PC-9 (cell line): ENCODE results near the gene CPAMD8.

Source experiments
- CTCF ChIP-seq: fragments of 200-600 bp; sonication (generic); conservative IDR thresholded peaks from 2 replicates; pipeline ENCODE4 v1.6.1; 2017; ENCODE audit warnings: mixed run types, antibody characterized with exemption, mild to moderate bottlenecking, moderate library complexity
- EZH2 ChIP-seq: fragments of 200-600 bp; sonication (generic); IDR thresholded peaks from 2 replicates; pipeline ENCODE4 v1.8.0; 2017; ENCODE audit warnings: antibody characterized with exemption, low read depth

GRCh38 chr19:16969135-16969534 lies 57.5 kb downstream of the CPAMD8 start:
- TF ChIP-seq CTCF: peak; percentile 64
- TF ChIP-seq EZH2: no peak
